HEK293T (cell line): ENCODE results near the gene DLG2.

Experiments used
- CTBP1 ChIP-seq: fragments of 450-650 bp; IDR thresholded peaks from 2 replicates; pipeline ENCODE4 v1.6.1; 2016; ENCODE audit warnings: borderline replicate concordance
- ELF4 ChIP-seq: fragments of 450-650 bp; IDR thresholded peaks from 2 replicates; pipeline ENCODE4 v1.6.1; 2017; ENCODE audit warnings: antibody characterized with exemption
- FOXK2 ChIP-seq: fragments of 450-650 bp; IDR thresholded peaks from 2 replicates; pipeline ENCODE4 v1.6.1; 2016; ENCODE audit warnings: mild to moderate bottlenecking
- HDGF ChIP-seq: fragments of 450-650 bp; IDR thresholded peaks from 2 replicates; pipeline ENCODE4 v1.6.1; 2017; ENCODE audit warnings: antibody characterized with exemption, borderline replicate concordance
- SUZ12 ChIP-seq: fragments of 450-650 bp; IDR thresholded peaks from 2 replicates; pipeline ENCODE4 v1.6.1; 2016; ENCODE audit warnings: mild to moderate bottlenecking
- TARDBP ChIP-seq: fragments of 450-650 bp; IDR thresholded peaks from 2 replicates; pipeline ENCODE4 v1.6.1; 2016
- ZNF384 ChIP-seq: fragments of 450-650 bp; IDR thresholded peaks from 2 replicates; pipeline ENCODE4 v1.6.1; 2016

DNA sequence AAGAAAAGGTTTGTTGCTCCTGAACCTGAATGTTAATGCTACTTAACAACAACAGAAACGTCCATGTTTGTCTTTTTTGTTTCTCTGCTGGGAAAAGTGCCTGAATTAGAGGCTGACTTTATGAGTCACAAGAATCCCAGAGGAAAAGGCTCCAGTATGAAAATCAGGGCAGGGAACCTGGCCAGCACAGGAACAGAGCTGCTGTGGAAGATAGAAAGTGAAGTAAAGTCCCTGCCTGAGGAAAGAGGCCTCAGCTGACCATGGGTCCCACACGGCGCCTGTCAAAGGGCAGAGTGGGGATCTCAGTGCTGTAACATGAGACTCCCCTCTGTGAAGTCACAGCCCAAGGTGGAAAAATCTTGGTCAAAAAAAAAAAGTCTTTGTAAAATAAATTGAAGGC, 1708.7 kb downstream of the DLG2 start:
- TF ChIP-seq HDGF (no peak), ELF4 (no peak), FOXK2 (no peak), CTBP1 (no peak), SUZ12 (no peak), ZNF384 (no peak), TARDBP (no peak)
